ENCODE measurements around the gene TMEM109. TPM values are rescaled to one million over a fixed set of nuclear protein-coding genes. Genes with fewer than 3 reads are reported as not detected.

The TMEM109 gene
- total RNA-seq, 1 donor from 2014 or later: 117 TPM

DNA sequence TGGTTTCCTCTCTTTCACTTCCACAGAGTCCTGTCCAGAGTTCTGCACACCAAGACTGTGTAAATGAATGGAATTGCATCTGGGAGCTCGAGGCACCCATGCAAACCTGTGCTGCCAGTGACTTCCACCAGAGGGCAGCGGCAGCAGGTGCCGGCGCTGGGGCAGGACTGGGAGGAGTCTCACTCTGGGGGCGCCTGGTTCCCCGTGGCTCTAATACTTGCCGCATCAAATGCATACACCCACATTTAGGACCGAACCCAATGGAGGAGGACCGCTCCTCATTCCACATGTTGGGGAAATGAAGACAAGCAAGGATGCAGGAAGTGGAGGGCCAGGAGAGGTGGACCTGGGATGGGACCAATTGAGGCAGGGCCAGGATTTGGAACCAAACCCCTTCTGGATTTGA lies 56.4 kb downstream of the TMEM109 start:
- intact Hi-C loops (cut with micrococcal nuclease): loop anchor here (1.0 to 2.0 kb wide), 8 partner anchors 18 to 217 kb away; partner anchors contain the start of gene SLC15A3
- no peak overlapping the region for H3K4me3 Mint-ChIP-seq
- H3K27me3 Mint-ChIP-seq: no peaks in the 10 kb centered on the region
- peak; percentile 91 for ATAC-seq (ENCODE audit: low read depth)
- H3K27ac Mint-ChIP-seq: peak overlapping the region; percentile 32
- TF ChIP-seq, protein P1, sequence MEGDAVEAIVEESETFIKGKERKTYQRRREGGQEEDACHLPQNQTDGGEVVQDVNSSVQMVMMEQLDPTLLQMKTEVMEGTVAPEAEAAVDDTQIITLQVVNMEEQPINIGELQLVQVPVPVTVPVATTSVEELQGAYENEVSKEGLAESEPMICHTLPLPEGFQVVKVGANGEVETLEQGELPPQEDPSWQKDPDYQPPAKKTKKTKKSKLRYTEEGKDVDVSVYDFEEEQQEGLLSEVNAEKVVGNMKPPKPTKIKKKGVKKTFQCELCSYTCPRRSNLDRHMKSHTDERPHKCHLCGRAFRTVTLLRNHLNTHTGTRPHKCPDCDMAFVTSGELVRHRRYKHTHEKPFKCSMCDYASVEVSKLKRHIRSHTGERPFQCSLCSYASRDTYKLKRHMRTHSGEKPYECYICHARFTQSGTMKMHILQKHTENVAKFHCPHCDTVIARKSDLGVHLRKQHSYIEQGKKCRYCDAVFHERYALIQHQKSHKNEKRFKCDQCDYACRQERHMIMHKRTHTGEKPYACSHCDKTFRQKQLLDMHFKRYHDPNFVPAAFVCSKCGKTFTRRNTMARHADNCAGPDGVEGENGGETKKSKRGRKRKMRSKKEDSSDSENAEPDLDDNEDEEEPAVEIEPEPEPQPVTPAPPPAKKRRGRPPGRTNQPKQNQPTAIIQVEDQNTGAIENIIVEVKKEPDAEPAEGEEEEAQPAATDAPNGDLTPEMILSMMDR (IDR thresholded peaks at IDR 0.05): peak; percentile 88
- ChIA-PET POLR2A (interaction anchor here (0.5 to 1.8 kb wide), 7 partner anchors 15 to 191 kb away, joined by 3 to 9 read pairs (median 4); no protein-coding TSS in a partner anchor), CTCF (interaction anchor here (0.8 to 3.9 kb wide), 33 partner anchors 16 to 704 kb away, joined by 3 to 38 read pairs (median 4); partner anchors contain the start of gene TMEM109)
- H3K9me3 Mint-ChIP-seq: peaks cover 4% of the 10 kb centered on the region
- peaks cover 31% of the 10 kb centered on the region for H3K4me1 Mint-ChIP-seq
- H3K36me3 Mint-ChIP-seq (ENCODE audit: low read depth): no peaks in the 10 kb centered on the region
- DNase-seq: peak; percentile 68

DNA sequence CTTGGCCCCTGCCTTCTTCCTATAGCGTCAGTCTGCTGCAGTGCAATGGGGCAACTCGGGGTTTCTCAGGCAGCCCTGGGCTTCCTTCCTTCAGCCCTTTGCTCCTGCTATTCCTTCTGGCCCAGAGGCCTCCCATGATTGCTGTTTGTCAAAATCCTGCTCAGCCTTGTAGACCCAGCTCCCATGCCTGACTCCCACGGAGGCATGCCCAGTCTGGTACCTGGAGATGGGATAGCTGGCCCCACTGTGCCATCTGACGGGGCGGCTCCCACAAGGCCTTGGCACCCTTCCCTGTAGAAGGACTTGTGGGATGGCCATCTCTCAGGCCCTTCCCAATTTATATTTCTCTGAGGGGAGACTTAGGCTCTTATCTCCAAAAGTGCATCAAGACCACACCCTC lies 56.9 kb downstream of the TMEM109 start:
- H3K4me1 Mint-ChIP-seq: peaks cover 31% of the 10 kb centered on the region
- no peak for ATAC-seq (ENCODE audit: low read depth)
- no peaks in the 10 kb centered on the region for H3K27me3 Mint-ChIP-seq
- H3K9me3 Mint-ChIP-seq: peaks cover 4% of the 10 kb centered on the region
- H3K27ac Mint-ChIP-seq: peak overlapping the region; percentile 33
- CTCF ChIA-PET: interaction anchor here (0.7 to 3.9 kb wide), 26 partner anchors 16 to 705 kb away, joined by 3 to 38 read pairs (median 4); partner anchors contain the start of gene TMEM109
- intact Hi-C loops (cut with micrococcal nuclease): loop anchor here (1.0 to 2.0 kb wide), 9 partner anchors 18 to 216 kb away; partner anchors contain the start of gene SLC15A3
- H3K36me3 Mint-ChIP-seq (ENCODE audit: low read depth): no peaks in the 10 kb centered on the region
- POLR2A ChIA-PET: interaction anchor here (0.5 to 1.9 kb wide), 15 partner anchors 15 to 191 kb away, joined by 3 to 9 read pairs (median 4); partner anchors contain the start of genes SLC15A3 and TMEM109
- no peak for DNase-seq
- peak overlapping the region; percentile 53 for H3K4me3 Mint-ChIP-seq
- TF ChIP-seq, protein P1 (IDR thresholded peaks at IDR 0.05): no peak

- Mint-ChIP-seq H3K4me3 (peak within 1 kb of the TSS; percentile 53), H3K4me1 (peaks cover 31% of the 10 kb centered on the region), H3K9me3 (peaks cover 4% of the 10 kb centered on the region), H3K36me3 (ENCODE audit: low read depth) (no peaks in the 10 kb centered on the region), H3K27me3 (no peaks in the 10 kb centered on the region), H3K27ac (peak within 1 kb of the TSS; percentile 37)
- ChIA-PET POLR2A (interaction anchor here (0.8 to 1.9 kb wide), 11 partner anchors 16 to 99 kb away, joined by 3 to 9 read pairs (median 4); partner anchors contain the start of genes SLC15A3 and TMEM109), CTCF (interaction anchor here (0.7 to 3.9 kb wide), 11 partner anchors 17 to 212 kb away, joined by 3 to 38 read pairs (median 4); no protein-coding TSS in a partner anchor)
- TF ChIP-seq, protein P1 (IDR thresholded peaks at IDR 0.05): no peak
- intact Hi-C loops (cut with micrococcal nuclease): loop anchor here (1.0 to 2.0 kb wide), 4 partner anchors 17 to 90 kb away; partner anchors contain the start of gene SLC15A3
- DNase-seq (no peak), ATAC-seq (ENCODE audit: low read depth) (peak; percentile 80)
These were observed 57.6 kb downstream of the TMEM109 start, which contains the start of gene CD6 for GRCh38 chr11:60971520-60971919. TSS of gene CD6 (plus strand) at chr11:60971680. CDS start at chr11:60971866, 186 bp downstream.

DNA sequence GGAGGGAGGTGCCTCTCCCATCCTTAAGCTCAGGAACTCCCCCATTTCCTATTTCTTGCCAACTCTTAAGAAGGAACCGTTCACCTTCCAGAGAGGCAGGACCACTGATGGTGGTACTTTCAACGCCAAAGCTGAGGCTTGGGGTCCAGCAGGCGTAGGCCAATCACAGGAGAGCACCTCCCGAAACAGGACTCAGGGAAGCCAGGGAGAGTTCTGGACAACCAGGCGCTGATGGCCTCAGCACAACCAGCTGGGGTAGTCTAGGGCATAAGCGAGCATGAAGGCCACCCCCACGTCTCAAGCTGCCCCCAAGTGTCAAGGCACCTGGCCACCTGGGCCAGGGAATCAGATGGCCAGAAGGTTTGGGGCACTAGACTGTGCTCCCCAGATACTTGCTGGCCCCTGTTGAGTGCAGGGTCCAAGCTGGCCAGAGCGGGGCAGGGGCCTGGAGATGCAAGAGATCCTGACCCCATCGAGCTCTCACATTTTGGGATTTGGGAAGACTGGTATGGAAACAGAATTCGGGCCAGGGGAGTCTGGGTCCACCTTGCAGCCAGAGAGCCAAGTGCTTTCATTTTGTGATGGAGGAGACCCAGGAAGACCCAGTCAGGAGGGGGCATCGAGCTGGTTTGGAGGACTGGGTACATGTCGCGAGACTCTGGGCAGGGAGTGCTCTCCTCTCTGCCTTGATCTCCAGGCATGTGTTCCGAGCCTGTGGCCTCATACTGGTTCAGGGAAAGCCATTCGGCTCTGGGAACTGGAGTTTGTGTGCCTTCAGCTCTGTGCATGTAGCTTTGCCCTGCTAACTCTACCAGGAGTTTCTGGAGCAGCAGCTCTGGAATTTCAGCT lies 58.4 kb downstream of the TMEM109 start:
- ATAC-seq (ENCODE audit: low read depth) (no peak), DNase-seq (no peak)
- Mint-ChIP-seq H3K4me1 (peaks cover 36% of the 10 kb centered on the region), H3K4me3 (peak overlapping the region; percentile 53), H3K36me3 (ENCODE audit: low read depth) (no peaks in the 10 kb centered on the region), H3K27ac (peak overlapping the region; percentile 37), H3K27me3 (no peaks in the 10 kb centered on the region), H3K9me3 (peaks cover 4% of the 10 kb centered on the region)
- TF ChIP-seq, protein P1 (IDR thresholded peaks at IDR 0.05): no peak
- intact Hi-C loops (cut with micrococcal nuclease): no loop called here
- CTCF ChIA-PET: interaction anchor here (1.0 to 2.1 kb wide), 3 partner anchors 16 to 98 kb away, joined by 3 to 5 read pairs (median 4); no protein-coding TSS in a partner anchor
- POLR2A ChIA-PET: interaction anchor here (0.6 to 1.9 kb wide), 5 partner anchors 18 to 662 kb away, joined by 3 to 6 read pairs (median 5); no protein-coding TSS in a partner anchor

Other genes with a start within 250 kb of the TMEM109 start
- not detected in 2 replicates for gene MS4A8, start 214.5 kb upstream of the TMEM109 start, total RNA-seq
- not detected in 2 replicates for gene MS4A18, start 189.4 kb upstream of the TMEM109 start, total RNA-seq
- gene MS4A15, start 157.3 kb upstream of the TMEM109 start, total RNA-seq: not detected in 2 replicates
- gene MS4A10, start 128.8 kb upstream of the TMEM109 start, total RNA-seq: not detected in 2 replicates
- 30.3 and 30.6 TPM in 2 replicates for gene CCDC86, start 72.0 kb upstream of the TMEM109 start, total RNA-seq
- 0.07 TPM in 1 of 2 replicates, not detected in the other for gene PTGDR2, start 58.2 kb upstream of the TMEM109 start, total RNA-seq
- not detected in 2 replicates for gene ZP1, start 46.6 kb upstream of the TMEM109 start, total RNA-seq
- 143 and 164 TPM in 2 replicates for gene PRPF19, start 7.6 kb upstream of the TMEM109 start, total RNA-seq
- gene TMEM132A, start 10.3 kb downstream of the TMEM109 start, total RNA-seq: 8.2 and 8.7 TPM in 2 replicates
- gene SLC15A3, start 38.0 kb downstream of the TMEM109 start, total RNA-seq: 76.4 and 77.8 TPM in 2 replicates
- 6.7 and 12.0 TPM in 2 replicates for gene CD6, start 57.5 kb downstream of the TMEM109 start, total RNA-seq
- 5.2 and 7.1 TPM in 2 replicates for gene CD5, start 188.3 kb downstream of the TMEM109 start, total RNA-seq
- gene VPS37C, start 247.3 kb downstream of the TMEM109 start, total RNA-seq: 14.4 and 18.1 TPM in 2 replicates